NCI-H1092 treated with DMSO at 0.1 percent for 48 hours (cell line): Measurements from ENCODE around the gene KRTAP5-2.
"Not testable (repeated sequence)": the region's sequence is repeated elsewhere in the genome, so short reads cannot be mapped to it uniquely, and the experiment has no call there.

Experiments
- DNase-seq: peaks from one replicate; lab custom pipeline; 2025; lab: John Stamatoyannopoulos, UW

KRTAP5-2 gene

DNA sequence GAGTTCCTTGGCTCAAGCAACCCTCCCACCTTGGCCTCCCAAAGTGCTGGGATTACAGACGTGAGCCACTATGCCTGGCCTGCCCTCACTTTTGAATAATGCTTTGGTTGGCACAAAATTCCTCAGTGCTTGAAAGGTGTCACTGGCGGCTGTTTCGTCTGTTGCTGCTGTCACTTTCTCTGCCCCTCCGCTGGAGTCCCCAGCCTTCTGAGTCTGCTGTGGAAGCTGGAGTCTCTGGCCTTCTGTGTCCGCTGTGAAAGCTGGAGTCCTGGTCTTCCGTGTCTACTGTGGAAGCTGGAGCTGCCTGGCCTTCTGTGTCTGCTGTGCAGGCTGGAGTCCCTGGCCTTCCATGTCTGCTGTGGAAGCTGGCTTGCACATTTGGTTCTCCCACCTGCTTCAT is 8.1 kb downstream of the KRTAP5-2 start:
- DNase-seq = no peak

DNA sequence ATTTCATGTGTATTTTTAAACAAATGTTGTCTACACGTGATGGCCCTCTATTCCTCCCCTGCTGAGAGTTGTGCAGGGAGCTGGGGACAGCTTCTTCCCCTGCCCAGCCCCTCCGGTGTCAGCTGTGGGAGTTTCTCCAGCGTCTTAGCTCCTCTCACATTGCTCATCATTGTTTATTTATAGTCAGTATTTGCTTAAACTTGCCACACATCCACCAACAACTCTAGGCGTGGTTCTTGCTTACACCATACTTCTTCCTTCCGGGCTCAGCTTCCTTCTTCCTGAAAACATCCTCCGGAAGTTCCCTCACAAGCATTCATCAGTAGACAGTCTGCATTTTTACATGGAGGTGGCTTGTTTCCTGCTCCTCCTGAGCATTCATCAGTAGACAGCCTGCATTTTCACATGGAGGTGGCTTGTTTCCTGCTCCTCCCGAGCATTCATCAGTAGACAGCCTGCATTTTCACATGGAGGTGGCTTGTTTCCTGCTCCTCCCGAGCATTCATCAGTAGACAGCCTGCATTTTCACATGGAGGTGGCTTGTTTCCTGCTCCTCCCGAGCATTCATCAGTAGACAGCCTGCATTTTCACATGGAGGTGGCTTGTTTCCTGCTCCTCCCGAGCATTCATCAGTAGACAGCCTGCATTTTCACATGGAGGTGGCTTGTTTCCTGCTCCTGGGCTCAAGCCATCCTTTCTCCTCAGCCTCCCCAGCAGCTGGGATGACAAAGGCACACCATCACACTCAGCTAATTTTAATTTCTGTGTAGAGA is 8.7 kb downstream of the KRTAP5-2 start:
- not testable (repeated sequence) for DNase-seq

- DNase-seq = no peak
Observed at GRCh38 chr11:1586699-1587098, 11.4 kb downstream of the KRTAP5-2 start.

DNA sequence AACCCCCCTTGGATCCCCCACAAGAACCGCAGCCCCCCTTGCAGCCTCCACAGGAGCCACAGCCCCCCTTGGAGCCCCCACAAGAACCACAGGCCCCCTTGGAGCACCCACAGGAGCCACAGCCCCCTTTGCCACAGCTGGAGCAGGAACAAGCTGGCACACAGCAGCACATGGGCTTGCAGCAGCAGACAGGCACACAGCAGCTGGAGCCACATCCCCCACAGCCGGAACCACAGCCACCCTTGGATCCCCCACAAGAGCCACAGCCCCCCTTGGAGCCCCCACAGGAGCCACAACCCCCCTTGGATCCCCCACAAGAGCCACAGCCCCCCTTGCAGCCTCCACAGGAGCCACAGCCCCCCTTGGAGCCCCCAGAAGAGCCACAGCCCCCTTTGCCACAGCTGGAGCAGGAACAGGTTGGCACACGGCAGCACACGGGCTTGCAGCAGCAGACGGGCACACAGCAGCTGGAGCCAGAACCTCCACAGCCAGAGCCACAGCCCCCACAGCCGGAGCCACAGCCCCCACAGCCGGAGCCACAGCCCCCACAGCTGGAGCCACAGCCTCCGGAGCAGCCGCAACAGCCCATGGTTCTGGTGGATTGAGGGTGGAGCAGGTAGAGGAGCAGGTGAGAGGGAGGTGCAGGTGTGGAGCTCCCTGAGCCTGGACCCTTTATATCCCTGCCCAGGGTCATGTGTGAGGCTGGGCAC is 13.3 kb downstream of the KRTAP5-2 start, which contains the start of gene KRTAP5-1:
Gene KRTAP5-1, minus strand, starts transcription at position 623 of the 710 bp plus-strand sequence. Its CDS starts 34 bp downstream, at position 589.
- not testable (repeated sequence) for DNase-seq

DNA sequence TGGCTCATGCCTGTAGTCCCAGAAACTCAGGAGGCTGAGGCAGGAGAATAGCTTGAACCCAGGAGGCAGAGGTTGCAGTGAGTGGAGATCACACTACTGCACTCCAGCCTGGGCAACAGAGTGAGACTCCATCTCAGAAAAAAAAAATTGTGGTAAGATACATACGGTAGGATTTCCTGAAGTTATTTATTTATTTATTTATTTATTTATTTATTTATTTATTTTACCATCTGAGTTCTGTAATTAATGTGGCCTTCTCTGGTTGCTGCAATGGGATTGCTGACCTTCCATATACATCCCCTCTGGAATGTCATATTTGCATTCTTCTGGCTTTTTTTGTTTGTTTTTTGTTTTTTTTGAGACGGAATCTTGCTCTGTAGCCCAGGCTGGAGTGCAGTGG is 15.2 kb downstream of the KRTAP5-2 start:
- DNase-seq = not testable (repeated sequence)

DNA sequence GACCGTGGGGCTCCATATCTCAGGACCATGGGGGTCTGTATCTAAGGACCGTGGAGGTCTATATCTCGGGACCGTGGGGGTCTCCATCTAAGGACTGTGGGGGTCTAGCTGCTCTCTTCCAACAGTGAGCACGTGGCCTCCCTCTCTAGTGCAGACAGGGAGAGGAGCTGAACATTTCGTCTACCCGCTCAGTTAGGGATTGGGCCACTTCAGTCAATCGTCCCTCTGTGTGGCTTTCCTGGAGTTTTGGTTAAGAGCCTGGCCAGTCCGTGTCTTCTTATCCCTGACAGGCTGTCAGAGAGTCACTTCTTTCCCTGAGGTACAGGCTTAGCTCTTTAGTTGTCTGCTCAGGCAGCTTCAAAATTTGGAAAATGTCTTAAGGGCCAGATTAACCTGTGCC is 16.1 kb downstream of the KRTAP5-2 start:
- no peak for DNase-seq

DNA sequence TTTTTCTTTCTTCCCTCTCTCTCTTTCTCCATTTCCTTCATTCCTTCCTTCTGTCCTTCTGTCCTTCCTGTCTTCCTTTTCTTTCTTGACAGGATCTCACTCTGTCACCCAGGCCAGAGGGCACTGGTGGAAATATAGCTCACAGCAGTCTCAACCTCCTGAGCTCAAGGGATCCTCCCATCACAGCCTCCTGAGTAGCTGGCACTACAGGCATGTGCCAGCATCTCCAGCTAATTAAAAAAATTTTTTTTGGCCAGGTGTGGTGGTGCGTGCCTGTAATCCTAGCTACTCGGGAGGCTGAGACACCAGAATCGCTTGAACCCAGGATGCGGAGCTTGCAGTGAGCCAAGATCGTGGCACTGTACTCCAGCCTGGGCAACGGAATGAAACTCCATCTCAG is 21.3 kb downstream of the KRTAP5-2 start:
- DNase-seq = no peak

GRCh38 chr11:1575756-1576155 is 22.3 kb downstream of the KRTAP5-2 start:
- not testable (repeated sequence) for DNase-seq

DNA sequence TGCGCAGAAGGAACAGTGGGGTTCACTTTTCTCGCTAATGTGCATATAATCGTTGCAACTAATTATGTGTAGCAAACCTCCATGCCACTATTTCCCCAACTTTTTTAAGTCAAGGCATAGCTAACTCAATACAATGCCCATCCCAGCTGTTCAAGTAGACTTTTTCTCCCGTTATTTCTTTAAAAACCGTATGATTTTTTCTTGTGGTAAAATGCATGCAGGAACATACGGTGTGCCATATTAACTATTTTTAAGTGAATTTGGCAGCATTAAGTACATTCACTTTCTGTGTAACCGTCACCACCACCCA is 23.2 kb downstream of the KRTAP5-2 start:
- DNase-seq = no peak

- peak; percentile 50 for DNase-seq
Observed at GRCh38 chr11:1574238-1574932, 23.7 kb downstream of the KRTAP5-2 start.

DNA sequence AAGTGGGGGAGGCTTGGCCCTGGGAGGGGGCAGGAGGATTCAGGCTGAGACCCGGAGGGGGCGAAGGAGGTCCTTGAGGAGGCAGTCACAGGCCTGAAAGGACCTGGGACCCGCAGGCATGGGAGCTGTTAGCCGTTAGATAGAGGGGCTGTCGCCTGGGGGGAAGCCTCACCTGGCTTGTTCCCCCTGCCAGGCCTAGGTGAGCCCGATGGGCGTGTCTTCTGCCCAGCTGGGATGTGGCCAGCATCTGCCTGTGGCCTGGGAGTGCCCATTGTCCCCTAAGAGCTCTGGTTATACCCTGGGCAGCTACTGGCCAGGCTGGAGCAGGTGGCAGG is 24.2 kb downstream of the KRTAP5-2 start:
- peak; percentile 50 for DNase-seq

- DNase-seq = no peak
Observed at GRCh38 chr11:1573077-1573902, 24.8 kb downstream of the KRTAP5-2 start.

DNA sequence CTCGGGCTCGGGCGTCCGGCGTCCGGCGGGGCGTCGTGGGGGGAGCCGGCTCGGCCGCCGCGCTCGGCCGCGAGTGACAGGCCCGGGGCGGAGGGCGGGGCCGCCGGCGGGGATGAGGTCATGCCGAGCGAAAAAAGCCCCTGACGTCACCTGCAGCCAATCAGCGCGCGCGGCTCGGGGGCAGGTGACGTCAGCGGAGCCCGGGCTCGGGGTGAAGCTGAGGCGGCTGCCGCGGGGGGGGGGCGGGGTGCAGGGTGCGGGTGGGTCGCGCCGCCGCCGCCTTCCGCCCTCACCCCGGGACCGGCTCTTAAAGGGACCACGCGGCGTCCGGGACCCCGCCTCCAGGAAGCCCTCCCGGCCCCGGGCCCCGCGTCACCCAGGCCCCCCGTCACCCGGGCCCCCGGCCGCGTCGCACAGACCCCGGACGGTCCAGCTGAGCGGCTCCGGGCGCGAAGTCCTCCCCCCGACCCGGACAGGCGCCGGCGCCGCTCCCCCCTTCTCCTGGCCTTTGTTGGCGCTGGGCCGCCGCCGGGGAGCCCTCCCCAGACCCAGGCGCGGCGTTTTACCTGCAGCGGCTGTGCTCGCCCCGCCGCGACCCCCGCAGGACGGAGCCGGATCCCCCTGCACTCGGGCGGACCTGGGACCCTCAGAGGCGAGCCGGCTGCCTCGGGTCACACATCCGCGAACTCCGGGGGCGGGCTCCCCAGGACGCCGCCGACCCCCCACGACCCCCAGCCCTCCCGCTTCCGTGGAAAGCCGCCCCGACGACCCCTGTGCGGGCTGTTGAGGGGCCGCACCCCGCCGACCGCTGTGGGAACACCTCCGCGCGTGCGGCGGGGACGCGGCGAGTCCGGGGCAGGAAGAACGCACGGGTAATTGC is 25.7 kb downstream of the KRTAP5-2 start, which contains the start of gene DUSP8:
Gene DUSP8, minus strand, starts transcription at position 75 of the 880 bp plus-strand sequence. CDS start 6,445 bp downstream, outside the sequence.
- DNase-seq = peak; percentile 58

- no peak for DNase-seq
Observed at GRCh38 chr11:1571760-1572196, 26.3 kb downstream of the KRTAP5-2 start.

GRCh38 chr11:1570896-1571759 is 27.0 kb downstream of the KRTAP5-2 start:
- no peak for DNase-seq

- DNase-seq = no peak
Observed at GRCh38 chr11:1570531-1570895, 27.6 kb downstream of the KRTAP5-2 start.

DNA sequence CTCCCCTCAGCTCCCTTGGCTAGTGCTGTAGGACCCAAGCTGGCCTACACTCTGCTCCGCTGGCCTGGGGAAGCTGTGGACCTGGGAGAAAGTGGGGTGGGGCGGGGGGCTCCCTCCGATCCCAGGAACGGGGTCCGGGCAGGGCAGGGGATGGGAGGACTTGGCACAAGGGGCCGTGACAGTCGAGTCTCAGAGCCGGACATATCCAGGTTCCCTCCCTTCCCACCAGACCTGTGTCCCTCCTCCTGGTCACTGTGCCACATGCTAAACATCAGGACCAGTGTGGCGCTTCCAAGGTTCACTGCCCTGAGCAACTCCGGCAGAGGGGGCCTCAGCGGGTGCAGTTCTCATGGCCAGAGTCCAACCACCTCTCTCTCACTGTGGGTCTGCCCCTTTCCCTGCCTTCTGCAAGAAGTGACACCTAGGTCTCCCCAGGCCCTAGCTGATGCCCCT is 28.1 kb downstream of the KRTAP5-2 start:
- no peak for DNase-seq

DNA sequence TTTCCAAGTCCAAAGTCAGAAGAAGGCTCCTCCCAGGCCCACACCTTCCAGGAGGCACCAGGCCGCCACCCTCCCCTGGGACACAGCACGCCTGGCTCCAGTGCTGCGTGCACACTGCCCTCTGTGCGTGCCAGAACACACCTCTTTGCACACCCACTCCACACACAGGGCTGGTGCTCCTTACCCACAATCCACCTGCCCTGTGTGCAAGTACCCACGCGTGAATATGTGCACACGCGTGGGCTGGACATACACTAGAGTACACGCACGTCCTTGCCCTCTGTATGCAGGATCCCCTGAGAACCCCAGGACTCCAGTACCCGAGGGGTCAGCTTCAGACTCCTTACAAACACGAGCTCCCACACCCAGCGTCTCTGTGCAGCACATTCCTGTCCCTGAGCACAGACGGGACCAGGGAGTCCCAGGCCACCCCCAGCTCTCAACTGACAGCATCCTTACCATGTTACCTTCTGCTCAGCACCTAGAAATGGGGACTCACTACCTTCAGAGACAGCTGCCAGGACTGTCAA is 28.8 kb downstream of the KRTAP5-2 start:
- no peak for DNase-seq

DNA sequence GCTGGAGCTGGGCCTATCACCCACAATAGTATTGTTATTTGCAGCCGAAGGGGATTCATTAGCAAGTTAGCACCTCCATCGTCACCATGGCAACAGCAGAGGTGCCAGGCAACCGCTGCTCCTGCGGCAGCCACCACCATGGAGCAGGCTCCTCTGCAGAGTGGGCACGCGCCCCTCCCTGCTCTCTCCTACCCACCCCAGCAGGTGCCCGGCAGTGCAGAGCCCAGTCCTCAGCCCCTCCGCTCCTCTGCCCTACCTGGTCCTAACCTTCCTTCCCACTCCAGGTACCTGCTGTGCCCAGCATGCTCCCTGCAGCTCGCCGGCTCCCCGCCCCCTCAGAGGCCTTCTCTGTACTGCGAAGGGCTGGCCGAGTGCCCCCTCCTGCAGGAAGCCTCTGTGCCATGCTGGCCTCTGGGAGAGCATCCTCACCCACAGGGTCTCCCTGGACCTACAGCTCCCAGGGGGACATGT is 29.6 kb downstream of the KRTAP5-2 start:
- DNase-seq = peak; percentile 46

GRCh38 chr11:1567721-1568100 is 30.4 kb downstream of the KRTAP5-2 start:
- DNase-seq = no peak
